ENCODE results near the gene CCND1. TPM values are rescaled to one million over a fixed set of nuclear protein-coding genes. Genes with fewer than 3 reads are reported as not detected.

Gene CCND1
- total RNA-seq, 1 donor from 2014 or later, result 10.5 TPM

DNA sequence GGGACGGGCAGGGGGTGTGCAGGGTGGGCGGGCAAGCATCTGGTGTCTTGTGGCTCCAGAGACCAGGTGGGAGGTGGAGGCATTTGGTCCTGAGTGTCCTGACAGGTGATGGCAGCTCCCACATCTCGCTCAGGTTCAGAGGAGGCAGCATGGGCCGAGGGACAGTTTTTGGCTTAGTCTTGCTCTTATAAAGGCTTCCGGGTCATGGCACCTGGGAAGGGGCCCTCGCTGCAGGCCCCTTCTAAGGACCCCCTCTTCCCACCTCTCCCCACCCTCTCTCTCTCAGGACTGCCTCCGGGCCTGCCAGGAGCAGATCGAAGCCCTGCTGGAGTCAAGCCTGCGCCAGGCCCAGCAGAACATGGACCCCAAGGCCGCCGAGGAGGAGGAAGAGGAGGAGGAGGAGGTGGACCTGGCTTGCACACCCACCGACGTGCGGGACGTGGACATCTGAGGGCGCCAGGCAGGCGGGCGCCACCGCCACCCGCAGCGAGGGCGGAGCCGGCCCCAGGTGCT, 9.9 kb downstream of the CCND1 start:
- POLR2A ChIA-PET, result no interaction called here
- intact Hi-C loops (cut with micrococcal nuclease), result no loop called here

DNA sequence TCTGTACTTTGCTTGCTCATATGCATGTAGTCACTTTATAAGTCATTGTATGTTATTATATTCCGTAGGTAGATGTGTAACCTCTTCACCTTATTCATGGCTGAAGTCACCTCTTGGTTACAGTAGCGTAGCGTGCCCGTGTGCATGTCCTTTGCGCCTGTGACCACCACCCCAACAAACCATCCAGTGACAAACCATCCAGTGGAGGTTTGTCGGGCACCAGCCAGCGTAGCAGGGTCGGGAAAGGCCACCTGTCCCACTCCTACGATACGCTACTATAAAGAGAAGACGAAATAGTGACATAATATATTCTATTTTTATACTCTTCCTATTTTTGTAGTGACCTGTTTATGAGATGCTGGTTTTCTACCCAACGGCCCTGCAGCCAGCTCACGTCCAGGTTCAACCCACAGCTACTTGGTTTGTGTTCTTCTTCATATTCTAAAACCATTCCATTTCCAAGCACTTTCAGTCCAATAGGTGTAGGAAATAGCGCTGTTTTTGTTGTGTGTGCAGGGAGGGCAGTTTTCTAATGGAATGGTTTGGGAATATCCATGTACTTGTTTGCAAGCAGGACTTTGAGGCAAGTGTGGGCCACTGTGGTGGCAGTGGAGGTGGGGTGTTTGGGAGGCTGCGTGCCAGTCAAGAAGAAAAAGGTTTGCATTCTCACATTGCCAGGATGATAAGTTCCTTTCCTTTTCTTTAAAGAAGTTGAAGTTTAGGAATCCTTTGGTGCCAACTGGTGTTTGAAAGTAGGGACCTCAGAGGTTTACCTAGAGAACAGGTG, 11.1 kb downstream of the CCND1 start:
- ATAC-seq (ENCODE audit: low read depth), result no peak
- TF ChIP-seq, protein P1, sequence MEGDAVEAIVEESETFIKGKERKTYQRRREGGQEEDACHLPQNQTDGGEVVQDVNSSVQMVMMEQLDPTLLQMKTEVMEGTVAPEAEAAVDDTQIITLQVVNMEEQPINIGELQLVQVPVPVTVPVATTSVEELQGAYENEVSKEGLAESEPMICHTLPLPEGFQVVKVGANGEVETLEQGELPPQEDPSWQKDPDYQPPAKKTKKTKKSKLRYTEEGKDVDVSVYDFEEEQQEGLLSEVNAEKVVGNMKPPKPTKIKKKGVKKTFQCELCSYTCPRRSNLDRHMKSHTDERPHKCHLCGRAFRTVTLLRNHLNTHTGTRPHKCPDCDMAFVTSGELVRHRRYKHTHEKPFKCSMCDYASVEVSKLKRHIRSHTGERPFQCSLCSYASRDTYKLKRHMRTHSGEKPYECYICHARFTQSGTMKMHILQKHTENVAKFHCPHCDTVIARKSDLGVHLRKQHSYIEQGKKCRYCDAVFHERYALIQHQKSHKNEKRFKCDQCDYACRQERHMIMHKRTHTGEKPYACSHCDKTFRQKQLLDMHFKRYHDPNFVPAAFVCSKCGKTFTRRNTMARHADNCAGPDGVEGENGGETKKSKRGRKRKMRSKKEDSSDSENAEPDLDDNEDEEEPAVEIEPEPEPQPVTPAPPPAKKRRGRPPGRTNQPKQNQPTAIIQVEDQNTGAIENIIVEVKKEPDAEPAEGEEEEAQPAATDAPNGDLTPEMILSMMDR (IDR thresholded peaks at IDR 0.05), result no peak
- Mint-ChIP-seq H3K27ac (no peak overlapping the region), H3K4me1 (peaks cover 7% of the 10 kb centered on the region), H3K27me3 (no peaks in the 10 kb centered on the region), H3K4me3 (no peak overlapping the region), H3K36me3 (ENCODE audit: low read depth) (peaks cover 27% of the 10 kb centered on the region), H3K9me3 (no peaks in the 10 kb centered on the region)
- ChIA-PET POLR2A (no interaction called here), CTCF (no interaction called here)
- intact Hi-C loops (cut with micrococcal nuclease), result no loop called here
- DNase-seq, result no peak

More for the DNA sequence above, 9.9 kb downstream of the CCND1 start:
- no peak overlapping the region for H3K27ac Mint-ChIP-seq
- H3K4me3 Mint-ChIP-seq, result no peak overlapping the region
- no peaks in the 10 kb centered on the region for H3K9me3 Mint-ChIP-seq
- H3K36me3 Mint-ChIP-seq (ENCODE audit: low read depth), result peaks cover 27% of the 10 kb centered on the region
- CTCF ChIA-PET, result no interaction called here
- DNase-seq (no peak), ATAC-seq (ENCODE audit: low read depth) (no peak)
- no peaks in the 10 kb centered on the region for H3K27me3 Mint-ChIP-seq
- peaks cover 7% of the 10 kb centered on the region for H3K4me1 Mint-ChIP-seq
- TF ChIP-seq, protein P1 (IDR thresholded peaks at IDR 0.05), result no peak

DNA sequence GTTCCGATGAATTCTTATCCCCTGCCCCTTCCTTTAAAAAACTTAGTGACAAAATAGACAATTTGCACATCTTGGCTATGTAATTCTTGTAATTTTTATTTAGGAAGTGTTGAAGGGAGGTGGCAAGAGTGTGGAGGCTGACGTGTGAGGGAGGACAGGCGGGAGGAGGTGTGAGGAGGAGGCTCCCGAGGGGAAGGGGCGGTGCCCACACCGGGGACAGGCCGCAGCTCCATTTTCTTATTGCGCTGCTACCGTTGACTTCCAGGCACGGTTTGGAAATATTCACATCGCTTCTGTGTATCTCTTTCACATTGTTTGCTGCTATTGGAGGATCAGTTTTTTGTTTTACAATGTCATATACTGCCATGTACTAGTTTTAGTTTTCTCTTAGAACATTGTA, 12.0 kb downstream of the CCND1 start:
- peaks cover 27% of the 10 kb centered on the region for H3K36me3 Mint-ChIP-seq (ENCODE audit: low read depth)
- CTCF ChIA-PET, result interaction anchor here (0.8 kb wide), 1 partner anchor 9 kb away, joined by 3 read pairs; no protein-coding TSS in a partner anchor

DNA sequence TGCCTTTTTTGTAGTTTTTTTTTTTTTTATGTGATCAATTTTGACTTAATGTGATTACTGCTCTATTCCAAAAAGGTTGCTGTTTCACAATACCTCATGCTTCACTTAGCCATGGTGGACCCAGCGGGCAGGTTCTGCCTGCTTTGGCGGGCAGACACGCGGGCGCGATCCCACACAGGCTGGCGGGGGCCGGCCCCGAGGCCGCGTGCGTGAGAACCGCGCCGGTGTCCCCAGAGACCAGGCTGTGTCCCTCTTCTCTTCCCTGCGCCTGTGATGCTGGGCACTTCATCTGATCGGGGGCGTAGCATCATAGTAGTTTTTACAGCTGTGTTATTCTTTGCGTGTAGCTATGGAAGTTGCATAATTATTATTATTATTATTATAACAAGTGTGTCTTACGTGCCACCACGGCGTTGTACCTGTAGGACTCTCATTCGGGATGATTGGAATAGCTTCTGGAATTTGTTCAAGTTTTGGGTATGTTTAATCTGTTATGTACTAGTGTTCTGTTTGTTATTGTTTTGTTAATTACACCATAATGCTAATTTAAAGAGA, 12.5 kb downstream of the CCND1 start:
- ChIA-PET CTCF (interaction anchor here (0.8 kb wide), 1 partner anchor 9 kb away, joined by 3 read pairs; no protein-coding TSS in a partner anchor), POLR2A (no interaction called here)
- H3K4me3 Mint-ChIP-seq, result no peak overlapping the region
- no peaks in the 10 kb centered on the region for H3K9me3 Mint-ChIP-seq
- no peak overlapping the region for H3K27ac Mint-ChIP-seq
- H3K36me3 Mint-ChIP-seq (ENCODE audit: low read depth), result peaks cover 27% of the 10 kb centered on the region
- intact Hi-C loops (cut with micrococcal nuclease), result no loop called here
- ATAC-seq (ENCODE audit: low read depth) (no peak), DNase-seq (no peak)
- no peaks in the 10 kb centered on the region for H3K4me1 Mint-ChIP-seq
- no peaks in the 10 kb centered on the region for H3K27me3 Mint-ChIP-seq
- TF ChIP-seq, protein P1 (IDR thresholded peaks at IDR 0.05), result no peak

More for the DNA sequence above, 12.0 kb downstream of the CCND1 start:
- POLR2A ChIA-PET, result no interaction called here
- no peak overlapping the region for H3K27ac Mint-ChIP-seq
- DNase-seq, result no peak
- no peak overlapping the region for H3K4me3 Mint-ChIP-seq
- intact Hi-C loops (cut with micrococcal nuclease), result no loop called here
- H3K4me1 Mint-ChIP-seq, result peaks cover 2% of the 10 kb centered on the region
- no peaks in the 10 kb centered on the region for H3K27me3 Mint-ChIP-seq
- TF ChIP-seq, protein P1 (IDR thresholded peaks at IDR 0.05), result no peak
- no peaks in the 10 kb centered on the region for H3K9me3 Mint-ChIP-seq
- ATAC-seq (ENCODE audit: low read depth), result no peak

DNA sequence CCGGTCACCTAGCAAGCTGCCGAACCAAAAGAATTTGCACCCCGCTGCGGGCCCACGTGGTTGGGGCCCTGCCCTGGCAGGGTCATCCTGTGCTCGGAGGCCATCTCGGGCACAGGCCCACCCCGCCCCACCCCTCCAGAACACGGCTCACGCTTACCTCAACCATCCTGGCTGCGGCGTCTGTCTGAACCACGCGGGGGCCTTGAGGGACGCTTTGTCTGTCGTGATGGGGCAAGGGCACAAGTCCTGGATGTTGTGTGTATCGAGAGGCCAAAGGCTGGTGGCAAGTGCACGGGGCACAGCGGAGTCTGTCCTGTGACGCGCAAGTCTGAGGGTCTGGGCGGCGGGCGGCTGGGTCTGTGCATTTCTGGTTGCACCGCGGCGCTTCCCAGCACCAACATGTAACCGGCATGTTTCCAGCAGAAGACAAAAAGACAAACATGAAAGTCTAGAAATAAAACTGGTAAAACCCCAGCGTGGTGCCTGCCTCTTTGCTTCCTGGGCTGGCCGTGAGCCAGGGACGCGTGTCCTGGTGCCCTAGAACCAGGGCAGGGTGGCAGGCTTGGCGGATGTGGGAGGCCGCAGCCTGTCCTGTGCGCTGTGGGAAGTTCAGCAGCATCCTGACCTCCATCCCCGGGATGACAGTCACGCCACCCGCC, 13.2 kb downstream of the CCND1 start:
- Mint-ChIP-seq H3K4me1 (no peaks in the 10 kb centered on the region), H3K36me3 (ENCODE audit: low read depth) (peaks cover 26% of the 10 kb centered on the region), H3K4me3 (no peak overlapping the region), H3K27me3 (no peaks in the 10 kb centered on the region), H3K27ac (no peak overlapping the region), H3K9me3 (no peaks in the 10 kb centered on the region)
- TF ChIP-seq, protein P1 (IDR thresholded peaks at IDR 0.05), result no peak
- DNase-seq (no peak), ATAC-seq (ENCODE audit: low read depth) (no peak)
- ChIA-PET POLR2A (no interaction called here), CTCF (interaction anchor here (0.8 kb wide), 1 partner anchor 10 kb away, joined by 3 read pairs; no protein-coding TSS in a partner anchor)
- intact Hi-C loops (cut with micrococcal nuclease), result no loop called here

All from activated B cell treated with CpG ODN at 0.5 μM for 24 hours (primary cell).